ENCODE data around the gene GPX7.

DNA sequence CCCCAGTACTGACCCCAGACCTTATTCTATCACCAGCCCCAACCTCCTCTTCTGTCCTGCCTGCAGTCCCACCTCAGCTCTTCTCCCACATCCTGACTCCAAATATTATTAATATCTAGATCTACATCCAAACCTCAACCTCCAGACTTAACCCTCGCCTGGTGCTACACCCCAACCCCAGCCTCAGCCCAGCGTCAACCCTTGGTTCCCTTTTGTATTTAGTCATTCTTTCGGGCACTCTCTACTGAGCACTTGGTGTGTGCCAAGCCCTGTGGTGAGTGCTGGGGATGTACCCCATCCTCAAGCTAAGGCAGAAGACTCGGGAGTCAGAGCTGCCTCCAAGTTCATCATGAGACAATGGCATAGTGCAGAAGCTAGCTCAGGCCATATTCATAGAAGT is 31.9 kb downstream of the GPX7 start:
- TF ChIP-seq POLR2AphosphoS5 (IDR thresholded peaks at IDR 0.05) = no peak
- TF ChIP-seq, protein P1, sequence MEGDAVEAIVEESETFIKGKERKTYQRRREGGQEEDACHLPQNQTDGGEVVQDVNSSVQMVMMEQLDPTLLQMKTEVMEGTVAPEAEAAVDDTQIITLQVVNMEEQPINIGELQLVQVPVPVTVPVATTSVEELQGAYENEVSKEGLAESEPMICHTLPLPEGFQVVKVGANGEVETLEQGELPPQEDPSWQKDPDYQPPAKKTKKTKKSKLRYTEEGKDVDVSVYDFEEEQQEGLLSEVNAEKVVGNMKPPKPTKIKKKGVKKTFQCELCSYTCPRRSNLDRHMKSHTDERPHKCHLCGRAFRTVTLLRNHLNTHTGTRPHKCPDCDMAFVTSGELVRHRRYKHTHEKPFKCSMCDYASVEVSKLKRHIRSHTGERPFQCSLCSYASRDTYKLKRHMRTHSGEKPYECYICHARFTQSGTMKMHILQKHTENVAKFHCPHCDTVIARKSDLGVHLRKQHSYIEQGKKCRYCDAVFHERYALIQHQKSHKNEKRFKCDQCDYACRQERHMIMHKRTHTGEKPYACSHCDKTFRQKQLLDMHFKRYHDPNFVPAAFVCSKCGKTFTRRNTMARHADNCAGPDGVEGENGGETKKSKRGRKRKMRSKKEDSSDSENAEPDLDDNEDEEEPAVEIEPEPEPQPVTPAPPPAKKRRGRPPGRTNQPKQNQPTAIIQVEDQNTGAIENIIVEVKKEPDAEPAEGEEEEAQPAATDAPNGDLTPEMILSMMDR (IDR thresholded peaks at IDR 0.05) = no peak

All from sigmoid colon (tissue), 4 donors.